GM19351 (cell line): Measurements from ENCODE around the gene PNMA8C.

Experiments used
- ATAC-seq: cut with Tn5 transposase; IDR thresholded peaks from one replicate; pipeline ENCODE4 v1.9.1; 2021; ENCODE audit warnings: mild to moderate bottlenecking, moderate library complexity; ENCODE audit not compliant: unreplicated experiment

The PNMA8C gene

DNA sequence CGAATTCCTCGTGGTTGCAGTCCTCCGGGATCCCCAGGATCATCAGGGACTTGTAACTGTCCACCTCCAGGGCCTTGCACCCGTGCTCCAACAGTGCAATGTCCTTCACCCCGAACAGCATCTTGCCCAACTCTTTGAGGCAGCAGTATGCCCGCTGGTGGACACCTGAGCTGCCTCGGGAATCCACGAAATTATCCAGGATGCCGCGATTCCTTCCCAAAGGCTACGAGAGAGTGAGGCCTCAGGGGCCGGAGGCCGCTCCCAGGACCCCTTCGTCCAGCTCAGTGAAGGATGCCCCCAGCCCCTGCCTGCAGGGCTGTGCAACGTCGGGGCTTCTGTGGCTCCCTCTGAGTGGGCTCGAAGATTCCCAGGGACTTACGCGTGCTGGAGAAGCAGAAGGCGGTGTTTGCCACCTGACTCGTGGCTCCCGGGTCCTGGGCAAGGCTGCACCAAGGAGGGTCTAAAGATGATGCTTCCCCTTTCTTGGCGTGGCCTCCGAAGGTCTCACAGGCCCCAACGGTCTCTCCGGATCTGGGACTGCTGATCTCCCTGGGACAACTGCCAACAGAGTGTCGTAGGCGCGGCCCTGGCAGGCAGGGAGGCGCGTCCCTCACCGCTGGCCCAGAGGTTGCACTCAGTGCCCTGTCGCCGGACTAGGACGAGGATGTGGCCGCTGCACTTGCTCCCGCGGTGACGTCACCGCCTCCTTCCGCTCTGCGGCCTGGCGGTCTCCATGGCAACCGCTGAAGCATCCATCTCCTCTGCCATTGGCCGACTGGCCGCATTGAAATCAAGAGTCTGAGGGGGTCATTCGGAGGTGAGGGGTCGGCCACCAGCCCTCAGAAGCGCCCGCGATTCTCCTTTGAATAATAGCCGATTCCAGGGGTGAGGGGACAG is at the start of gene PNMA8C:
PNMA8C (minus strand) TSS at position 698 of the 897 bp plus-strand sequence; CDS start at position 121, 577 bp downstream.
- no peak for ATAC-seq

DNA sequence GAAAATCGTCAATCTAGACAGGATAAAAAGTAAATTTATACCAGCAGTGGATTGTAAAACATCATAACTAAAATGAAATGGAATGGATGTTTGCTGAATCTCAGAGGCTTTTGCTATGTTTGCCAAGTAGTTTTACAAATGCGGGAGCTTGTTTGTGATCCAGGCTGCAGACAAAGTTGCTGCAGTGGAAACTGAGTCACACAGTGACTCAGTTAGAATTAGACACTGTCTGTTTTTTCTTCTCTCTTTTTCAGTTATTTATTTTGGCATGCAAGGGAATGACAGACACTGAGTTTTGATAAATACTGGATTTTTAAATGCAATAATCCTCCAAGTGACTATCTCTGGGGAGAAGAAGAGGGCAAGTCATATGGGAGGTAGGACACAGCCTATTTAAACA is 47.2 kb upstream of the PNMA8C start:
- ATAC-seq: no peak

DNA sequence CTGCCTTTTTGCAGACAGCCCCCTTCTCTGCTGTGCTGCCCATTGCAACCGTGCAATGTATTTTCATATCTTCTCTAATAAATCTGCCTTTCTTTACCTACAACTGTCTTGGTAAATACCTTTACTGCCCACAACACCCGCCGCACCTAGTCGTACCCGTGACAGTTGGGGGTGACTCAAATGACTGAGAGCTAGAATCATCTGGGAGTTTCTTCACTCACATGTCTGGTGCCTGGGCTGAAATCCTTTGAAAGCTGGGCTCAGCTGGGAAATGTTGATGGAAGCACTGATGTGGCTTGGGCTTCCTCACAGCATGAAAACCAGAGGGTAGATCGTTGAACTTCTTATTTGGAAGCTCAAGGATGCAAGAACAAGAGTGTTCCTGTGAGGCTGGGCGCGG is 45.5 kb upstream of the PNMA8C start:
- no peak for ATAC-seq

DNA sequence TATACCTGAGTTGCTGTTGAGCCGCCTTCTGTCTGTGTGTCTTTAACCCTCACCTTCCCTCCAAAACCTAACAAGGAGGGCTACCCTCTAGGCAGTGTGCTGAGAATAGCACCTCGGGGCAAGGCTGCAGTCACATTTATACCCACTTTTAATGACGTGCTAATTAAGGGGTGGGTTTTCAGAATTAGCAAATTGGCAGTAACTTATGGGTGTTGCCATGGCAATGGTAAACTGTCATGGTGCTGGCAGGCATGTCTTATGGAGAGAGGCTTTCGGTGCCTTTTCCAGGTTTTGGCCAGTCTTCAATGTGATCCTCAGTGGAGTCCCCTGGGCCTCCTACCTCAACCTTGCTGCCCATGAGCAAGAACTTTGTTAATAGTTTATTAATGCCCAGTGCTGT is 43.9 kb upstream of the PNMA8C start:
- no peak for ATAC-seq

DNA sequence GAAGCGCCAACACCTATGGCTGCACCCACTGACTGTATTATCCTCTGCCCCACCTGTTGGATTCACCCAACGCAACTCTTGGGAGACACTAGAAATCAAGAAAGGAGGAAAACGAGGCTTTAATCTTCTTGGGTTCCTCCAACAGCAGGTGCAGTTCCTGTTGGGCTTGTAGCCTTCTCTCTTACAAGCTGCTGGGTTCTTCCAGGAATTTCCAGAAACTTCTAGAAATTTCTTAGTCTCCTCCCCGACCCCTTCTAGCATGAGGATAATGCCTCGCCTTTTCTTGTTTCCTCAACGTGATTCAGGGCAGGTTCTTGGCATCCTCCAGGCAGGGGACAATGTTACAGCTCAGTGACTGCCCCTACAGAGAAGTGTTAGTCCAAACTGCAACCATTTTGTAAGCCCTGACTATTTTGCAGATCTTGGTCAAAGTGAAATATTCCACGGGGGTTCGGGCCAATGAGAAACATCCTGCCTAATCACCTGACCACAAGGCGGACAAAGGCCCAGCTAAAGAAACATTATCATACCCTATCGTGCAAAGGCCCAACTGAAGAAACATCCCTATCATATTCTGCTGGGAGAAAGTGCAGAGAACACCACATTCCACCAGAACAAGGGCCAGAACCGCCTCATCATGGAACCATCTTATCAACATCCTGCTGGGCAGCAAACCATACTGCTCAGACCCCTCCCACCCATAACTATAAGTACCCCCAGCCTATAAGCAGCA is 43.2 kb upstream of the PNMA8C start:
- ATAC-seq: no peak

DNA sequence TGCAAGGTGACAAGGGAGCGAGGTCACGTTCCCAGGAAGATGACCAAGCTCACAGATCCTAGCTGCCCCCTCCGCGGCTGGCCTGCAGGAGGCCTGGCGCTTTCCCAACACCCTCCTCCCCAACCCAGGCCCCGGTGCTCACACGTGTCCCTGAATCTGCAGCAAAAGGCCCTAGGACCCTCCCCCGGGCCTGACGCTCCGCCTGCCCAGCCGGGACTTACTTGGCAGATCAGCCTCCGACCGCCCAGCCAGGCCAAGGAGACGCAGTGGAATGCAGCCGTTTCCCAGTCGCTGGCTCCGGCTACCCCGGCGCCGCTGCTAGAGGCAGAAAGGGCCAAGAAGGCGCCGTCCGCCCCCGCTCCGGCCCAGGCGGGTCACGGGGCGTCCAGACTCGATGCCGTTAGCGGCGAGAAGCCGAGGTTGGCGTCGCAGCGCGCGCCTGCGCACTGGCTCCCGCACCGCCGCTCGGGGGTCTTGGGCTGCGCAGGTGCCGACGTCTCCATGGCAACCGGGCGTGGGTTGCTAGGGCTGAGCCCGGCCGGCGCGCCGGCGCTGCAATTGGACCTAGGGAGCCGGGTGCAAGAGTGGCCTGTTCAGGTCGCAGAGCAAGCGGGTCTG is 42.5 kb upstream of the PNMA8C start, which contains the start of gene PNMA8A:
PNMA8A (minus strand) TSS at position 448 of the 618 bp plus-strand sequence. CDS start 528 bp downstream, outside the sequence.
- no peak for ATAC-seq

DNA sequence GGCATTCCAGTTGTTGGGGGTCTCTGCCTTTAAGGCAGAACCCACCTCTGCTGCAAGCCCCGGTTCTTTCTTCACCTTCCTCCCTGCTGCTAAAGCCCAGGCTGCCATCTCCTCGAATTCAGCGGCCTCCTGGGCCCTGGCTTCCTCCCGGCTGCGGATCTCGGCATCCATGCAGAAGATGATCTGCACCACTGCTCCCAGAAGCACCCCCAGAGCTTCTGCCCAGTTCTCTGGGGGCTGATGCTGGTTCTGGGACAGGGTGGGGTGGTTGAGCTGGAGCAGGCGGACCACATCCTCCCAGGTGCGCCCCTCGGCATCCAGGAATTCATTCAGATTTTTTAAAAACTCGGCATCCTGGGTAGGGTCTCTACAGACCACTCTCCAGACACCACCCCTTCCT is 41.6 kb upstream of the PNMA8C start:
- no peak for ATAC-seq

DNA sequence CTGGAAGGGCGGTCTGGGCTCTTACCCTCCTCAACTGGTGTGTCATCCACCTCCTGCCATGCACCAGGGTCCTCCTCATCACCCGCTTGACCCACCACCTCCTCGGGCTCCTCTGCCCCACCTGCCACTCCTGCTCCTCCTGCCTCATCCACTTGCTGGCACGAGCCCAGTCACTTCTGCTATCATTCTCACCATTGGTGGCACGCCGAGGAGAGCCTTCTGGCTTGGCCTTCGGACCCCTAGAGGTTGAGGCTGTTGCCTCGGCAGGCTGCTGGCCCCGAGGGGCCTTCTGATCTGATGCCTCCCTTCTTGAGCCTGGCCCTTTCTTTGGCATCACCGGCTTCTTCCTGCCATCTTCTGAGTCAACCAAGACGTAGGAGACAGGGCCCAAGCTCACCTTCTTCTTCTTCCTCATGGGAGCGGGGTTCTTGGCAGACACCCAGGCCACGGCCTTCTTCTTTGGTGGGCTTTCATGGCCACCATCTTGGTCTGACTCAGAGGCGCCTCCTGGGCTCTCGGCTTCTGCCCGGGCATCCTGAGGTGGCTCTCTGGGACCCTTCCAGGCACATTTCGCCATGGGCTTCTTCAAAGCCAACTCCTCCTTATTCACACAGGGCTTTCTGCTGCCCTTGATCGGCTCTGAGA is 40.9 kb upstream of the PNMA8C start:
- no peak for ATAC-seq

DNA sequence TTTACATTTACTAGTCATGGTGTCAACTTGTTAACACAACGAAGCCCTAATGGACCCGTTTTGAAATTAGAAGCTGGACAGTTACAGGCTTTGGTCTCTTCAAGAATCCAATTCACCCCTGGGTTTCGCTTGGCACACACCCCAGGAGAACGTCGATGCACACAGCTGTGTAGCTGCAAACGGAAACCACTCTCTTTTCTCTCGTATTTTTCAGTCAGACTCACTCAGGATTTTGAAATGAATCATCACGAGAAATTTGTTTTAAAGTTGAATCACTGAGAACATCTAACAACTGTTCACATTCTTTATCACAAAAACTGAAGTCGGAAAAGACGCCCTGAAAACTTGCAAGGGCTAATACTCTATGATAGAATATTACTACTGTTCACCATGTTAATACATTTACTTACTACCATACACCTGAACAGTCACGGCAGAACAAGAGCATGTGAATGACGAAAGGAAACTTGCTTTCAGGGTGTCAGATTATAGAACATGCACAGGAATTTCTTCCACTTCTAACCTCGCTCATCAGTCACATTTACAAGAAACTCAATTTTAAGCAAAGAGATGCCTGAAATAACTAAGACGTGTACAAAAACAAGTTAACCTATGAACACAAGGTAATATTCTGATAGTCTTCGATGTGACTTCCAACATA is 37.9 kb upstream of the PNMA8C start:
- peak; percentile 77 for ATAC-seq

DNA sequence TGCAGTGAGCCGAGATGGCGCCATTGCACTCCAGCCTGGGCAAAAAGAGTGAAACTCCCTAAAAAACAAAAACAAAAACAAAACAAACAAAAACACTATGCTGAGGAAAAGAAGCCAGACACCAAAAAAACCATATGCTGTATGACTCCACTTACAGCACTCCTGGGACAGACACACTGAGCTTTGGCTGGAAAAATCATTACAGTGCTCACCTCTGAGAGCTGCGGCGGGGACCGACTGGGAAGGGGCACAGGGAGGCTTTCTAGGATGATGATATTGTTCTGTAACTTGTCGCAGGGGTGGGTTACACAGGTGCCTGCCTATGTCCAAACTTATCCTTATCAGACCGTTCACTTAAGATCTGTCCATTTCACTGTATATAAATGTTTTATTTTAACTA is 34.8 kb upstream of the PNMA8C start:
- ATAC-seq: no peak

DNA sequence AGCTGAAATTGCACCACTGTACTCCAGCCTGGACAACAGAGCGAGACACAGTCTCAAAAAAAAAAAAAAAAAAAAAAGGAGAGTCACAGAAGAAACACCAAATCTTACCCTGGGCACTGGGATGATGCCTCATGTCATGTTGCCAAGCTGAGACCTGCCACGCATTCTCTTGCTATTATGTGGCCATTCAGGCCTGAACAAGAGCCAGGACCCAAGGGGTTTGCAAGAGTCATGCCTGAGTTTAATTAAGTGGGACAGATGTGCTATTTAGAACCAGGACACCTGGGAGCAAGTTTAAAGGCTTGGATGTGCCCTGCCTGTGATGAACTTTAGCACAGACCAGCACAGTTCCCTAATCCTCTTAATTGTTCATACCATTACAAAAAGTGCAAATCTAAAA is 32.8 kb upstream of the PNMA8C start:
- no peak for ATAC-seq

DNA sequence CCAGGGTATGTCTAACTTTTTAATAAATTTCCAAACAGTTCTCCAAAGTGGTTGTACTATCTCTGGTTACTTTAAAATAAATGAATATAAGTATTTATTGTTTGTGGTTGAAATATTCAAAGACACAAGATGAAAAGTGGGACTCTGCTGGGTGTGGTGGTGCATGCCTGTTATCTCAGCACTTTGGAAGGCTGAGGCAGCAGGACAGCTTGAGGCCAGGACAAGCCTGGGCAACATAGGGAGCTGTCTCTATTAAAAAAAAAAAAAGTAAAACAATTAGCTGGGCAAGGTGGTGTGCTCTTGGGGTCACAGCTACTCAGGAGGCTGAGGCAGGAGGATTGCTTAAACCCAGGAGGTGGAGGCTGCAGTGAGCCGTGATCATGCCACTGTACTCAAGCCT is 32.2 kb upstream of the PNMA8C start:
- no peak for ATAC-seq

DNA sequence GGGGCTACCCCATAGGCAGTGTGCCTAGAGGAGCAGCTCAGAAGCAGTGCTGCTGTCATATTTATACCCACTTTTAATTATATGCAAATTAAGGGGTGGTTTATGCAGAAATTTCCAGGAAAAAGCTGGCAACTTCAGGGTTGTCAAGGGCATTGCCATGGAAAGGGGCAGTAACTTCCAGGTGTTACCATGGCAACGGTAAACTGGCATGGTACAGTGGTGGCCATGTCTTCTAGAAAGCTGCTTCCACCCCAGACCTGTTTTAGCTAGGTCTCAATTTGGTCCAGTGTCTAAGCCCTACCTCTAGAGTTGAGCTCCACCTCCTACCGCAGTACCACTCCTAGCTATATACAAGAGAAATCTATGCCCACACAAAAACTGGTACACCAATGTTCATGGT is 31.3 kb upstream of the PNMA8C start:
- ATAC-seq: no peak

DNA sequence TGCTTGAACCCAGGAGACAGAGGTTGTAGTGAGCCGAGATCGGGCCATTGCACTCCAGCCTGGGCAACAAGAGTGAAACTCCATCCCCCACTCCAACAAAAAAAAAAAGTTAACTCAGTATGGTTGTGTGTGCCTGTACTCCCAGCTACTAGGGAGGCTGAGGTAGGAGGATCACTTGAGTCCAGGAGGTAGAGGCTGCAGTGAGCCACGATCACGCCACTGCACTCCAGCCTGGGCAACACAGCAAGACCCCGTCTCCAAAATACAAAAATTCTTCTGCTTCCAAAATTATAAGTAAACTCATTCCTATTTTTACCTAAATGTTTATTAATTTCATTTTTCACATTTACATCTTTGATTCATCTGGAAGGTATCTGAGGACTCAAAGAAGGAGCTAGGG is 28.2 kb upstream of the PNMA8C start:
- ATAC-seq: no peak

DNA sequence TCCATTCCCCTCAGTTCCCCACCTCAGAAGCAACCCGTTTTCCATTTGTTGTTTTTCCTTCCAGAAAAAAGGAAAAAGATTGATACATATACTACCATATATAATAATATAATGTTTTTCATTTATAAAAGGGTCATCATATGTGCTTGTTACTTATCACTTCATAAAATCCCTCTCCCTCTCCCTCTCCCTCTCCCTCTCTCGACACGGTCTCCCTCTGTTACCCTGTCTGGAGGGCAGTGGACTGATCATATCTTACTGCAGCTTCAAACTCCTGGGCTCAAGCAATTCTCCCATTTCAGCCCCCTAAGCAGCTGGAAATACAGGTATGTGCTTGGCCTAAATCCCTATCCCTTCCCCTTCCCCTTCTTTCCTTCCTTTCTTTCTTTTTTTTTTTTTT is 25.5 kb upstream of the PNMA8C start:
- ATAC-seq: no peak

DNA sequence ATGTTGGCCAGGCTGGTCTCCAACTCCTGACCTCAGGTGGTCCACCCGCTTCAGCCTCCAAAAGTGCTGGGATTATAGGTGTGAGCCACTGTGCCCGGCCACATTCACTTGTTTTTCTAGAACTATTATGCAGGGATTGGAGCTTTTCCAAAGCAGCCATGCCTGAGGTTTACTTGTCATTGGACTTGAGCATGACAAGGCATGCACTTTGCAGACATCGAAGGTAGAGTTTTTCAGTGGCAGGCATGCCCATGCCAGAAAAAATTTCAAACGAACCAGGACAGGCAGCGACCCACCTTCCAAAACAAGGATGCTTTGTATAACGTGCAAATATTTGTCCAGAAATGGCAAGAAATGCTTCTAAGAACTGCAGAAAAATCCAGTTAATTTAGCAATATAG is 24.9 kb upstream of the PNMA8C start:
- ATAC-seq: no peak

DNA sequence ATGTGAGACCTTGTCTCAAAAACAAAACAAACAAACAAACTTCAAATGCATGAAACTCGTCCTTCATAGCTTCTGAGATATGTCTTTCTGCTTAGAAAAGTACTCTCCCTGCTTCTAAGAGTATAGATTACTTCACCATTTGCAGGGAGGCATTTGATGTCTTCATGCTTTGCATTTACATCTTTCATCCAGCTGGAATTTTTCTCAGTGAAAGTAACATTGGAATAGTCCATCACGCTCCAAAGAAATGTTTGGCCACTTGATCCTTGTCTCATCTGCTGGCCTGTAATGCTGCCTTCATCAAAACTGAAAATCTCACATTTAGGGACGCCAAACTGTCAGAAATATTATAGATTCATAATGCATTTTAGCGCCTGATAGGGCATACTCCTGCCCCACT is 23.4 kb upstream of the PNMA8C start:
- no peak for ATAC-seq

DNA sequence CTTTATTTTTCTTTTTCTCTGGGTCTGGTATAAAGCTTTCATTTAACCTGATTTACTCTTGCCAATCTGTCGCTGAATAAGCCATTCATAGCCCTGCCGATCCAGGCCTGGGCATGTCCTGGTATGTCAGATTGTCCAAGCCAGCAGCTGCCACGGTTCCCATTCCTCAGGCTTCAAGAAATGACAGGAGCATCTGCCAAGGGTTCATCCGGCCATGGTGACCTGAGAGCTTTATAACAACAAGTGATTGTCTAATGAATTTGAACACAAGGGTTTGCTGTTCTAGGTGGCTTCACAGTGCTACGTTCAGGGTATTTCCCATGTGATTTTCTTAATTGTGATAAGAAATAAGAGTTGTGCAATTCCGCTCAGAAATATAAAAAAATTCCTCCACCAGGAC is 22.6 kb upstream of the PNMA8C start:
- ATAC-seq: no peak

DNA sequence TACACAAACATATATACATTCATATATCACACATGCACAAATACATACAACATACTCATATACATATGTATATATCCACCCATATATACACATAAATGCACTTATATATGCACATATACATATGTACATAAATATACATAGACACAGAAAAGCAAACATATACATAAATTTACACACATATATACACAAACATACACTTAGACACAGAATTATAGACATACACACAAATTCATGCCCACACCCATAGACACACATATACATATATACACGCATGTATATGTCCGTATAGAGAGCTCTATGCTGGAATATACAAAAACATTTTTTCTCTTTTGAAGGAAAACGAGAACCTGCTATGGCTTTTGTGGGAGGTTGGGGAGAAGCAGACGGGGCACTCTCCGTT is 22.0 kb upstream of the PNMA8C start:
- ATAC-seq: no peak

DNA sequence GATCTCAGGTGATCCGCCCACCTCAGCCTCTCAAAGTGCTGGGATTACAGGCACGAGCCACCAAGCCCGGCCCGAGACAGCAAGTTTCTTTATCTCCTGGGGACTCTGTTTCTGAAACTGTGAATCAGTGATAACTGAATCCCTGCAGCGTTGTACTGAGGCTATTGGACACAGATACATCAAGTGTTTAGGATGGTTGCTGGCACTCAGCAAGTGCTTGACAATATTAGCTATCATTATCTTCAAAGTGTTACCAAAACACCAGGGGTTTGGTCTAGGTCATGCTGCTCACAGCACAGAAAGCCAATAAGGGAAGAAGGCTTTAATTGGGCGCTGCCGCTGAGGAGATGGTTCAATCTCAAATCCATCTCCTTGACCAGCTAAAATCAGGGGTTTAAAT is 20.5 kb upstream of the PNMA8C start:
- no peak for ATAC-seq

DNA sequence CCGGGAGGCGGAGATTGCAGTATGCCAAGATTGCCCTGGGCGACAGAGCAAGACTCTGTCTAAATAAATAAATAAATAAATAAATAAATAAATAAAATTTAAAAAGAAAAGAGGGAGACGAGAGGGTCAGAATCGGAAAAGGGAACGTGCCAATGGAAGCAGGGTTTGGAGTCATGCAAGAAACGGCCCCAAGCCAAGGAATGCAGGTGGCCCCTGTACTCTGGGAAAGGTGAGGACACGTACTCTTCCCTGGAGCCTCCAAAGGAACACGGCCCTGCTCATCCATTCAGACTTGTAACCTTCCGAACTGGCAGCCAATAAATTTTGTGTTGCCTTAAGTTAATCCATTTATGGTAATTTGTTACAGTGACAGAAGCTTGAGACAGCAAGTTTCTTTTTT is 19.9 kb upstream of the PNMA8C start:
- no peak for ATAC-seq
